ENCODE measurements around the gene FCHO1. TPM values are rescaled to one million over a fixed set of nuclear protein-coding genes. Genes with fewer than 3 reads are reported as not detected.

The FCHO1 gene
- total and polyA plus RNA-seq, 2 donors, result 1.4 to 1.7 TPM

- 86% methylated on average over 13 of the region's 13 CpGs for WGBS
- Histone ChIP-seq H3K4me1 (ENCODE audit: insufficient read depth) (no peaks in the 10 kb centered on the region), H3K4me3 (ENCODE audit: low read depth, low read length) (no peak overlapping the region), H3K36me3 (ENCODE audit: insufficient read depth) (no peaks in the 10 kb centered on the region), H3K27ac (ENCODE audit: low read depth) (no peak overlapping the region)
- DNase-seq (ENCODE audit: extremely low spot score), result no peak
These were observed 75.3 kb downstream of the FCHO1 start for GRCh38 chr19:17826508-17827056.

GRCh38 chr19:17829855-17830566 is 78.7 kb downstream of the FCHO1 start:
- no peak for DNase-seq (ENCODE audit: extremely low spot score)
- H3K4me1 ChIP-seq (ENCODE audit: insufficient read depth), result no peaks in the 10 kb centered on the region
- H3K36me3 ChIP-seq (ENCODE audit: insufficient read depth), result no peaks in the 10 kb centered on the region
- 20% methylated on average over 29 of the region's 29 CpGs for WGBS
- no peak overlapping the region for H3K4me3 ChIP-seq (ENCODE audit: low read depth, low read length)
- H3K27ac ChIP-seq (ENCODE audit: low read depth), result no peak overlapping the region

GRCh38 chr19:17830567-17831418 is 79.5 kb downstream of the FCHO1 start:
- no peak overlapping the region for H3K27ac ChIP-seq (ENCODE audit: low read depth)
- DNase-seq (ENCODE audit: extremely low spot score), result peak; percentile 54
- no peaks in the 10 kb centered on the region for H3K4me1 ChIP-seq (ENCODE audit: insufficient read depth)
- H3K36me3 ChIP-seq (ENCODE audit: insufficient read depth), result no peaks in the 10 kb centered on the region
- H3K4me3 ChIP-seq (ENCODE audit: low read depth, low read length), result no peak overlapping the region
- 15% methylated on average over 50 of the region's 50 CpGs for WGBS

GRCh38 chr19:17831419-17831888 is 80.2 kb downstream of the FCHO1 start:
- Histone ChIP-seq H3K27ac (ENCODE audit: low read depth) (no peak overlapping the region), H3K4me1 (ENCODE audit: insufficient read depth) (no peaks in the 10 kb centered on the region), H3K4me3 (ENCODE audit: low read depth, low read length) (no peak overlapping the region), H3K36me3 (ENCODE audit: insufficient read depth) (no peaks in the 10 kb centered on the region)
- 32% methylated on average over 25 of the region's 25 CpGs for WGBS
- no peak for DNase-seq (ENCODE audit: extremely low spot score)

- no peak overlapping the region for H3K4me3 ChIP-seq (ENCODE audit: low read depth, low read length)
- H3K4me1 ChIP-seq (ENCODE audit: insufficient read depth), result no peaks in the 10 kb centered on the region
- WGBS, result 86% methylated on average over 17 of the region's 17 CpGs
- no peak for DNase-seq (ENCODE audit: extremely low spot score)
- no peak overlapping the region for H3K27ac ChIP-seq (ENCODE audit: low read depth)
- no peaks in the 10 kb centered on the region for H3K36me3 ChIP-seq (ENCODE audit: insufficient read depth)
These were observed 81.3 kb downstream of the FCHO1 start for GRCh38 chr19:17832443-17833208.

GRCh38 chr19:17834350-17835181 is 83.3 kb downstream of the FCHO1 start:
- H3K4me3 ChIP-seq (ENCODE audit: low read depth, low read length), result no peak overlapping the region
- no peaks in the 10 kb centered on the region for H3K36me3 ChIP-seq (ENCODE audit: insufficient read depth)
- 72% methylated on average over 27 of the region's 27 CpGs for WGBS
- H3K4me1 ChIP-seq (ENCODE audit: insufficient read depth), result no peaks in the 10 kb centered on the region
- no peak for DNase-seq (ENCODE audit: extremely low spot score)
- no peak overlapping the region for H3K27ac ChIP-seq (ENCODE audit: low read depth)

- Histone ChIP-seq H3K36me3 (ENCODE audit: insufficient read depth) (no peaks in the 10 kb centered on the region), H3K27ac (ENCODE audit: low read depth) (no peak overlapping the region), H3K4me3 (ENCODE audit: low read depth, low read length) (no peak overlapping the region), H3K4me1 (ENCODE audit: insufficient read depth) (no peaks in the 10 kb centered on the region)
- no peak for DNase-seq (ENCODE audit: extremely low spot score)
- 76% methylated on average over 8 of the region's 8 CpGs for WGBS
These were observed 84.1 kb downstream of the FCHO1 start for GRCh38 chr19:17835182-17836006.

GRCh38 chr19:17836530-17836929 is 85.3 kb downstream of the FCHO1 start:
- no peaks in the 10 kb centered on the region for H3K36me3 ChIP-seq (ENCODE audit: insufficient read depth)
- no peak for DNase-seq (ENCODE audit: extremely low spot score)
- WGBS, result 65% methylated on average over 4 of the region's 4 CpGs
- H3K4me3 ChIP-seq (ENCODE audit: low read depth, low read length), result no peak overlapping the region
- no peak overlapping the region for H3K27ac ChIP-seq (ENCODE audit: low read depth)
- no peaks in the 10 kb centered on the region for H3K4me1 ChIP-seq (ENCODE audit: insufficient read depth)

- no peak overlapping the region for H3K4me3 ChIP-seq (ENCODE audit: low read depth, low read length)
- no peak for DNase-seq (ENCODE audit: extremely low spot score)
- H3K27ac ChIP-seq (ENCODE audit: low read depth), result no peak overlapping the region
- H3K4me1 ChIP-seq (ENCODE audit: insufficient read depth), result no peaks in the 10 kb centered on the region
- 93% methylated on average over 7 of the region's 7 CpGs for WGBS
- no peaks in the 10 kb centered on the region for H3K36me3 ChIP-seq (ENCODE audit: insufficient read depth)
These were observed 86.7 kb downstream of the FCHO1 start for GRCh38 chr19:17837972-17838371.

Data from urinary bladder (tissue), 4 donors.